WERI-Rb-1 (cell line): ENCODE measurements around the gene PSME3.
"Not testable (repeated sequence)": the region's sequence is repeated elsewhere in the genome, so short reads cannot be mapped to it uniquely, and the experiment has no call there.

Source experiments
- DNase-seq: peaks from one replicate; pipeline ENCODE4 v3.0.0-alpha.2; 2020
- H3K27ac ChIP-seq: fragments of 250-450 bp; sonication (Bioruptor Pico); 2 replicates; pipeline ENCODE4 v1.5.1; 2020; ENCODE audit warnings: mild to moderate bottlenecking, moderate library complexity
- H3K27me3 ChIP-seq: fragments of 250-450 bp; sonication (Bioruptor Pico); 2 replicates; pipeline ENCODE4 v1.5.1; 2021; ENCODE audit warnings: mild to moderate bottlenecking, low read depth, moderate library complexity; ENCODE audit not compliant: insufficient read depth, severe bottlenecking
- H3K36me3 ChIP-seq: fragments of 250-450 bp; sonication (Bioruptor Pico); 2 replicates; pipeline ENCODE4 v1.5.1; 2020; ENCODE audit warnings: mild to moderate bottlenecking, moderate library complexity
- H3K4me3 ChIP-seq: 2 replicates; pipeline ENCODE4 v1.5.1; 2011; ENCODE audit warnings: low read depth, mild to moderate bottlenecking, control low read depth, low read length
- H3K9me3 ChIP-seq: fragments of 250-450 bp; sonication (Bioruptor Pico); 2 replicates; pipeline ENCODE4 v1.5.1; 2021; ENCODE audit warnings: mild to moderate bottlenecking, moderate library complexity; ENCODE audit not compliant: severe bottlenecking
- CTCF ChIP-seq: IDR thresholded peaks from 2 replicates; pipeline ENCODE4 v1.5.1; 2011; ENCODE audit warnings: low read depth, mild to moderate bottlenecking, control low read depth, inconsistent platforms, low read length

PSME3 gene

GRCh38 chr17:42866631-42867575 is 33.7 kb downstream of the PSME3 start:
- H3K27ac ChIP-seq, result no peak overlapping the region
- H3K36me3 ChIP-seq, result no peaks in the 10 kb centered on the region
- H3K9me3 ChIP-seq, result peaks cover 24% of the 10 kb centered on the region
- H3K4me3 ChIP-seq, result no peak overlapping the region
- no peak for DNase-seq
- no peaks in the 10 kb centered on the region for H3K27me3 ChIP-seq
- no peak for TF ChIP-seq CTCF

- not testable (repeated sequence) for H3K27me3 ChIP-seq, H3K4me3 ChIP-seq
- H3K9me3 ChIP-seq, result peaks cover 24% of the 10 kb centered on the region
Measured at GRCh38 chr17:42867694-42868261, 34.6 kb downstream of the PSME3 start.

GRCh38 chr17:42868338-42868737 is 35.1 kb downstream of the PSME3 start:
- no peak for DNase-seq
- Histone ChIP-seq H3K36me3 (no peaks in the 10 kb centered on the region), H3K27me3 (no peaks in the 10 kb centered on the region), H3K9me3 (peaks cover 24% of the 10 kb centered on the region), H3K27ac (no peak overlapping the region), H3K4me3 (no peak overlapping the region)
- TF ChIP-seq CTCF, result no peak

More at GRCh38 chr17:42867694-42868261, 34.6 kb downstream of the PSME3 start:
- H3K36me3 ChIP-seq, H3K27ac ChIP-seq, DNase-seq: not testable (repeated sequence)

GRCh38 chr17:42871647-42872046 is 38.5 kb downstream of the PSME3 start:
- H3K27me3 ChIP-seq, result no peaks in the 10 kb centered on the region
- no peak for TF ChIP-seq CTCF
- no peak overlapping the region for H3K4me3 ChIP-seq
- H3K27ac ChIP-seq, result no peak overlapping the region
- no peaks in the 10 kb centered on the region for H3K36me3 ChIP-seq
- peaks cover 24% of the 10 kb centered on the region for H3K9me3 ChIP-seq
- no peak for DNase-seq

- Histone ChIP-seq H3K36me3 (no peaks in the 10 kb centered on the region), H3K27me3 (no peaks in the 10 kb centered on the region), H3K27ac (no peak overlapping the region), H3K4me3 (no peak overlapping the region), H3K9me3 (peaks cover 27% of the 10 kb centered on the region)
- DNase-seq, result no peak
- no peak for TF ChIP-seq CTCF
Measured at GRCh38 chr17:42872251-42872965, 39.2 kb downstream of the PSME3 start.

GRCh38 chr17:42873315-42873714 is 40.1 kb downstream of the PSME3 start:
- no peak for TF ChIP-seq CTCF
- Histone ChIP-seq H3K27me3 (no peaks in the 10 kb centered on the region), H3K36me3 (no peaks in the 10 kb centered on the region), H3K27ac (no peak overlapping the region), H3K9me3 (peaks cover 27% of the 10 kb centered on the region), H3K4me3 (no peak overlapping the region)
- no peak for DNase-seq

GRCh38 chr17:42873932-42874695 is 40.9 kb downstream of the PSME3 start:
- not testable (repeated sequence) for H3K4me3 ChIP-seq, H3K27me3 ChIP-seq, H3K27ac ChIP-seq, H3K36me3 ChIP-seq
- peaks cover 27% of the 10 kb centered on the region for H3K9me3 ChIP-seq
- peak; percentile 38 for DNase-seq
